GM12878 (cell line): ENCODE measurements around the gene NKIRAS2. TPM values are rescaled to one million over a fixed set of nuclear protein-coding genes. Genes with fewer than 3 reads are reported as not detected.

Experiments used
- CHD1 ChIP-seq: IDR thresholded peaks from 2 replicates; pipeline ENCODE4 v1.6.1; 2012; ENCODE audit warnings: low read depth, low read length, improper control_type of control experiment
- CHD2 ChIP-seq: IDR thresholded peaks from 2 replicates; pipeline ENCODE4 v1.6.1; 2011; ENCODE audit warnings: low read depth, low read length, improper control_type of control experiment, borderline replicate concordance
- CREM ChIP-seq: IDR thresholded peaks from 2 replicates; pipeline ENCODE4 v1.6.1; 2014; ENCODE audit warnings: antibody characterized with exemption, low read depth
- ELK1 ChIP-seq: IDR thresholded peaks from 2 replicates; pipeline ENCODE4 v1.6.1; 2012; ENCODE audit warnings: low read depth, low read length, improper control_type of control experiment
- EP300 ChIP-seq, 2 experiments: fragments of 150-350 bp in 1 of 2; IDR thresholded peaks; 2 replicates each; pipeline ENCODE4 v1.6.1; 2011 to 2012; ENCODE audit warnings: low read depth in 2 of 2, low read length in 2 of 2, borderline replicate concordance in 1 of 2, improper control_type of control experiment in 1 of 2, inconsistent platforms in 1 of 2; ENCODE audit not compliant: control insufficient read depth in 1 of 2
- MLLT1 ChIP-seq: fragments of 450-650 bp; IDR thresholded peaks from 2 replicates; pipeline ENCODE4 v1.6.1; 2016; ENCODE audit warnings: mild to moderate bottlenecking
- NBN ChIP-seq: fragments of 450-650 bp; IDR thresholded peaks from 2 replicates; pipeline ENCODE4 v1.6.1; 2016
- NFYB ChIP-seq: IDR thresholded peaks from 2 replicates; pipeline ENCODE4 v1.6.1; 2011; ENCODE audit warnings: low read depth, mild to moderate bottlenecking, low read length, improper control_type of control experiment, moderate library complexity; ENCODE audit not compliant: insufficient read depth
- POLR2AphosphoS2 ChIP-seq: IDR thresholded peaks from 2 replicates; pipeline ENCODE4 v1.6.1; 2011; ENCODE audit warnings: low read depth, mild to moderate bottlenecking, low read length, improper control_type of control experiment, moderate library complexity
- SIX5 ChIP-seq: IDR thresholded peaks from 2 replicates; pipeline ENCODE4 v1.6.1; 2011; ENCODE audit warnings: mild to moderate bottlenecking, low read depth, low read length, moderate library complexity; ENCODE audit not compliant: severe bottlenecking
- SMAD5 ChIP-seq: IDR thresholded peaks from 2 replicates; pipeline ENCODE4 v1.6.1; 2016; ENCODE audit warnings: antibody characterized with exemption, low read depth
- SMARCA5 ChIP-seq: fragments of 450-650 bp; IDR thresholded peaks from 2 replicates; pipeline ENCODE4 v1.6.1; 2017; ENCODE audit warnings: mild to moderate bottlenecking
- STAT3 ChIP-seq: IDR thresholded peaks from 2 replicates; pipeline ENCODE4 v1.6.1; 2011; ENCODE audit warnings: low read depth, low read length, improper control_type of control experiment
- SUZ12 ChIP-seq: fragments of 200-600 bp; sonication (generic); IDR thresholded peaks from one replicate; pipeline ENCODE4 v1.6.1; 2018; ENCODE audit warnings: antibody characterized with exemption, mild to moderate bottlenecking; ENCODE audit not compliant: unreplicated experiment
- TAF1 ChIP-seq: IDR thresholded peaks from 2 replicates; pipeline ENCODE4 v1.6.1; 2011; ENCODE audit warnings: mild to moderate bottlenecking, low read depth, low read length, borderline replicate concordance
- USF2 ChIP-seq: IDR thresholded peaks from 2 replicates; pipeline ENCODE4 v1.6.1; 2011; ENCODE audit warnings: low read depth, low read length, improper control_type of control experiment, borderline replicate concordance
- YY1 ChIP-seq: IDR thresholded peaks from 2 replicates; pipeline ENCODE4 v1.6.1; 2011; ENCODE audit warnings: low read depth, mild to moderate bottlenecking, low read length
- ZBTB40 ChIP-seq: fragments of 450-650 bp; IDR thresholded peaks from 2 replicates; pipeline ENCODE4 v1.6.1; 2016; ENCODE audit warnings: mild to moderate bottlenecking, moderate library complexity, borderline replicate concordance
- ZNF207 ChIP-seq: fragments of 450-650 bp; IDR thresholded peaks from 2 replicates; pipeline ENCODE4 v1.6.1; 2014; ENCODE audit warnings: antibody characterized with exemption, mild to moderate bottlenecking, borderline replicate concordance
- ZNF24 ChIP-seq: fragments of 450-650 bp; IDR thresholded peaks from 2 replicates; pipeline ENCODE4 v1.6.1; 2017; ENCODE audit warnings: antibody characterized with exemption, mild to moderate bottlenecking
- ZNF274 ChIP-seq: IDR thresholded peaks from one replicate; pipeline ENCODE4 v1.8.0; 2011; ENCODE audit not compliant: insufficient read length, insufficient read depth
- ZNF384 ChIP-seq: IDR thresholded peaks from 2 replicates; pipeline ENCODE4 v1.6.1; 2012; ENCODE audit warnings: low read depth, mild to moderate bottlenecking, low read length, improper control_type of control experiment, borderline replicate concordance
- polyA plus RNA-seq, 11 experiments: library from polyadenylated mRNA; depleted of rRNA in 4 of 11; unstranded in 6 of 11; stranded (reverse) in 5 of 11; fragments of >200 nt; fragmentation: Nextera tagmentation in 4 of 11; fragmentation: Illumina TruSeq in 1 of 11; extraction: Ambion mirVana in 4 of 11; extraction: Trizol in 1 of 11; gene quantifications; 1 replicate in 1 of 11; 2 replicates in 10 of 11; pipeline versions ENCODE4 v1.2.1 to v1.2.3, GENCODE V29; 2011 to 2016; ENCODE audit warnings: inconsistent platforms in 2 of 11, missing spikeins in 2 of 11, low read depth in 1 of 11
- total RNA-seq, 4 experiments: library from RNA; depleted of rRNA in 3 of 4; stranded (reverse); fragments of >200 nt in 3 of 4; fragmentation: Illumina TruSeq in 1 of 4; extraction: Trizol in 1 of 4; gene quantifications; 2 replicates each; pipeline versions ENCODE4 v1.2.1 to v1.2.3, GENCODE V29; 2013 to 2021

NKIRAS2 gene
- total and polyA plus RNA-seq, 10 of the 15 experiments (the other 5 are each of a cell fraction or from before 2014, with no cell fraction given) = 6.4 to 49.7 (median 27.2) TPM

- TF ChIP-seq POLR2AphosphoS2 = 0 out of 2 replicates have a peak, but pooled peaks have one; percentile 73
- peak; percentile 84; the same call in 1 of the 2 replicates for TF ChIP-seq NBN
- TF ChIP-seq ZBTB40 = peak; percentile 90
- TF ChIP-seq ELK1 = peak; percentile 35; the same call in 1 of the 2 replicates
- TF ChIP-seq CHD1 = no peak
- TF ChIP-seq ZNF24 = 0 out of 2 replicates have a peak, but pooled peaks have one; percentile 12
- peak; percentile 14; the same call in 1 of the 2 replicates for TF ChIP-seq ZNF384
- TF ChIP-seq EP300 (IDR thresholded peaks at IDR 0.05; ENCODE audit: borderline replicate concordance in 1 of 2, control insufficient read depth in 1 of 2, low read depth in 2 of 2, low read length in 2 of 2) = no peak
- TF ChIP-seq TAF1 = peak; percentile 81; the same call in 1 of the 2 replicates
- TF ChIP-seq CHD2 = peak; percentile 50; the same call in 1 of the 2 replicates
- peak; percentile 57; the same call in 1 of the 2 replicates for TF ChIP-seq SMAD5
- TF ChIP-seq ZNF207 = 0 out of 2 replicates have a peak, but pooled peaks have one; percentile 76
- TF ChIP-seq YY1 = peak; percentile 80; the same call in 1 of the 2 replicates
- TF ChIP-seq CREM = 0 out of 2 replicates have a peak, but pooled peaks have one; percentile 53
- no peak for TF ChIP-seq STAT3
- TF ChIP-seq SUZ12 = no peak
- no peak for TF ChIP-seq ZNF274
- TF ChIP-seq USF2 = no peak
- no peak for TF ChIP-seq MLLT1
- TF ChIP-seq NFYB = no peak
- TF ChIP-seq SMARCA5 = peak; percentile 65; the same call in 1 of the 2 replicates
- TF ChIP-seq SIX5 = peak; percentile 39
Measured at GRCh38 chr17:42019509-42020404, at the start of gene NKIRAS2 (continued).
